ENCODE results near the gene NCKAP1. TPM values are rescaled to one million over a fixed set of nuclear protein-coding genes. Genes with fewer than 3 reads are reported as not detected.
"Not testable (repeated sequence)": the region's sequence is repeated elsewhere in the genome, so short reads cannot be mapped to it uniquely, and the experiment has no call there.

NCKAP1 gene
- total RNA-seq, 4 donors from 2014 or later = 94.5 to 146 (median 116) TPM

GRCh38 chr2:183063083-183063482 lies 24.8 kb upstream of the NCKAP1 start:
- Histone ChIP-seq H3K4me3 (no peak overlapping the region), H3K27me3 (no peaks in the 10 kb centered on the region), H3K27ac (no peak overlapping the region), H3K4me1 (no peaks in the 10 kb centered on the region), H3K36me3 (no peaks in the 10 kb centered on the region), H3K9me3 (no peaks in the 10 kb centered on the region)
- WGBS = 16% methylated on average over 2 of the region's 2 CpGs
- no peak for TF ChIP-seq POLR2AphosphoS5 (IDR thresholded peaks at IDR 0.05)
- TF ChIP-seq CTCF (IDR thresholded peaks at IDR 0.05) = no peak
- TF ChIP-seq EP300 (IDR thresholded peaks at IDR 0.05) = no peak
- TF ChIP-seq POLR2A (IDR thresholded peaks at IDR 0.05) = no peak
- DNase-seq (ENCODE audit: low spot score in 2 of 2) = no peak

GRCh38 chr2:183060571-183061231 lies 22.4 kb upstream of the NCKAP1 start:
- no peak for DNase-seq (ENCODE audit: low spot score in 2 of 2)
- Histone ChIP-seq H3K27me3 (no peaks in the 10 kb centered on the region), H3K4me1 (no peaks in the 10 kb centered on the region), H3K27ac (no peak overlapping the region), H3K36me3 (no peaks in the 10 kb centered on the region), H3K4me3 (no peak overlapping the region), H3K9me3 (no peaks in the 10 kb centered on the region)
- 93% methylated on average over 14 of the region's 14 CpGs for WGBS
- TF ChIP-seq POLR2AphosphoS5 (IDR thresholded peaks at IDR 0.05) (no peak), EP300 (IDR thresholded peaks at IDR 0.05) (no peak), POLR2A (IDR thresholded peaks at IDR 0.05) (no peak), CTCF (IDR thresholded peaks at IDR 0.05) (no peak)

- no peaks in the 10 kb centered on the region for H3K36me3 ChIP-seq
- WGBS = 34% methylated on average over 1 of the region's 1 CpG
These were observed 21.3 kb upstream of the NCKAP1 start for GRCh38 chr2:183059561-183059960.

GRCh38 chr2:183057333-183057985 lies 19.2 kb upstream of the NCKAP1 start:
- TF ChIP-seq POLR2A (IDR thresholded peaks at IDR 0.05) (no peak), POLR2AphosphoS5 (IDR thresholded peaks at IDR 0.05) (no peak), EP300 (IDR thresholded peaks at IDR 0.05) (no peak), CTCF (IDR thresholded peaks at IDR 0.05) (no peak)
- H3K4me1 ChIP-seq = no peaks in the 10 kb centered on the region
- no peak overlapping the region for H3K27ac ChIP-seq
- H3K9me3 ChIP-seq = no peaks in the 10 kb centered on the region
- whole genome bisulfite sequencing = 55% methylated on average over 3 of the region's 3 CpGs
- H3K4me3 ChIP-seq = no peak overlapping the region
- no peak for DNase-seq (ENCODE audit: low spot score in 2 of 2)
- H3K27me3 ChIP-seq = no peaks in the 10 kb centered on the region
- H3K36me3 ChIP-seq = no peaks in the 10 kb centered on the region

More at GRCh38 chr2:183059561-183059960, 21.3 kb upstream of the NCKAP1 start:
- no peak for DNase-seq (ENCODE audit: low spot score in 2 of 2)
- H3K4me3 ChIP-seq = no peak overlapping the region
- H3K27ac ChIP-seq = no peak overlapping the region
- no peak for TF ChIP-seq POLR2A (IDR thresholded peaks at IDR 0.05)
- no peak for TF ChIP-seq POLR2AphosphoS5 (IDR thresholded peaks at IDR 0.05)
- H3K4me1 ChIP-seq = no peaks in the 10 kb centered on the region
- no peaks in the 10 kb centered on the region for H3K27me3 ChIP-seq
- H3K9me3 ChIP-seq = no peaks in the 10 kb centered on the region

- no peak overlapping the region for H3K4me3 ChIP-seq
- DNase-seq (ENCODE audit: low spot score in 2 of 2) = no peak
- TF ChIP-seq POLR2AphosphoS5 (IDR thresholded peaks at IDR 0.05) (no peak), CTCF (IDR thresholded peaks at IDR 0.05) (no peak), EP300 (IDR thresholded peaks at IDR 0.05) (no peak), POLR2A (IDR thresholded peaks at IDR 0.05) (no peak)
- no peaks in the 10 kb centered on the region for H3K36me3 ChIP-seq
- 61% methylated on average over 5 of the region's 5 CpGs for WGBS
- peaks cover 4% of the 10 kb centered on the region for H3K27me3 ChIP-seq
- no peaks in the 10 kb centered on the region for H3K4me1 ChIP-seq
- H3K9me3 ChIP-seq = no peaks in the 10 kb centered on the region
- no peak overlapping the region for H3K27ac ChIP-seq
These were observed 11.2 kb upstream of the NCKAP1 start for GRCh38 chr2:183049420-183049819.

- not testable (repeated sequence) for H3K27ac ChIP-seq; H3K27me3 ChIP-seq; H3K9me3 ChIP-seq; H3K4me3 ChIP-seq; H3K4me1 ChIP-seq; H3K36me3 ChIP-seq; DNase-seq (ENCODE audit: low spot score in 2 of 2)
- WGBS = 93% methylated on average over 5 of the region's 5 CpGs
These were observed 9.3 kb upstream of the NCKAP1 start for GRCh38 chr2:183047486-183048125.

GRCh38 chr2:183043580-183043979 lies 5.3 kb upstream of the NCKAP1 start:
- not testable (repeated sequence) for H3K9me3 ChIP-seq, H3K4me3 ChIP-seq
- 87% methylated on average over 8 of the region's 8 CpGs for WGBS

More at GRCh38 chr2:183043580-183043979, 5.3 kb upstream of the NCKAP1 start:
- not testable (repeated sequence) for H3K4me1 ChIP-seq; H3K27me3 ChIP-seq; H3K27ac ChIP-seq; DNase-seq (ENCODE audit: low spot score in 2 of 2); H3K36me3 ChIP-seq

All from suprapubic skin (tissue), 4 donors.